GM21717 (cell line): ENCODE data around the gene CNOT4.

Source experiments
- ATAC-seq: cut with Tn5 transposase; IDR thresholded peaks from one replicate; pipeline ENCODE4 v1.9.1; 2021; ENCODE audit warnings: mild to moderate bottlenecking, moderate library complexity; ENCODE audit not compliant: unreplicated experiment

Gene CNOT4

GRCh38 chr7:135407884-135408283 is 102.0 kb downstream of the CNOT4 start:
- ATAC-seq: no peak

- ATAC-seq: no peak
These were observed 103.0 kb downstream of the CNOT4 start for GRCh38 chr7:135406918-135407317.

- no peak for ATAC-seq
These were observed 103.9 kb downstream of the CNOT4 start for GRCh38 chr7:135405969-135406368.

GRCh38 chr7:135403302-135403701 is 106.6 kb downstream of the CNOT4 start:
- ATAC-seq: no peak

- ATAC-seq: no peak
These were observed 112.2 kb downstream of the CNOT4 start for GRCh38 chr7:135397689-135398088.

- ATAC-seq: no peak
These were observed 117.2 kb downstream of the CNOT4 start for GRCh38 chr7:135392701-135393100.

GRCh38 chr7:135391514-135391913 is 118.4 kb downstream of the CNOT4 start:
- no peak for ATAC-seq

- ATAC-seq: no peak
These were observed 119.1 kb downstream of the CNOT4 start for GRCh38 chr7:135390829-135391228.

GRCh38 chr7:135389971-135390370 is 119.9 kb downstream of the CNOT4 start:
- no peak for ATAC-seq

GRCh38 chr7:135388616-135389015 is 121.3 kb downstream of the CNOT4 start:
- ATAC-seq: no peak

- no peak for ATAC-seq
These were observed 123.1 kb downstream of the CNOT4 start for GRCh38 chr7:135386776-135387175.

GRCh38 chr7:135386181-135386580 is 123.7 kb downstream of the CNOT4 start:
- ATAC-seq: no peak

GRCh38 chr7:135385209-135385608 is 124.7 kb downstream of the CNOT4 start:
- no peak for ATAC-seq

GRCh38 chr7:135383525-135384175 is 126.3 kb downstream of the CNOT4 start:
- ATAC-seq: no peak

- no peak for ATAC-seq
These were observed 127.7 kb downstream of the CNOT4 start for GRCh38 chr7:135382173-135382572.

- ATAC-seq: no peak
These were observed 128.5 kb downstream of the CNOT4 start for GRCh38 chr7:135381369-135381768.

- no peak for ATAC-seq
These were observed 129.6 kb downstream of the CNOT4 start for GRCh38 chr7:135380351-135380750.

- no peak for ATAC-seq
These were observed 132.7 kb downstream of the CNOT4 start for GRCh38 chr7:135377171-135377570.

GRCh38 chr7:135375908-135376699 is 133.8 kb downstream of the CNOT4 start:
- ATAC-seq: no peak

- no peak for ATAC-seq
These were observed 135.2 kb downstream of the CNOT4 start for GRCh38 chr7:135374736-135375135.

- ATAC-seq: no peak
These were observed 137.7 kb downstream of the CNOT4 start for GRCh38 chr7:135372222-135372621.

- ATAC-seq: no peak
These were observed 139.2 kb downstream of the CNOT4 start for GRCh38 chr7:135370656-135371055.
